Posterior cingulate gyrus (tissue), 11 donors: ENCODE results near the gene ARHGEF38.

Experiments
- DNase-seq, 10 donors: peaks; one replicate each; pipeline versions ENCODE4 v3.0.0 to v3.0.0-alpha.2; 2020 to 2021; ENCODE audit warnings: mixed read lengths in 3 of 10
- intact Hi-C: fragments of 100-400 bp; cut with DNase I; formaldehyde crosslinking; loops from one replicate; pipeline ENCODE4 v1.15.1; 2023

The ARHGEF38 gene

GRCh38 chr4:105551965-105552746 is at the start of gene ARHGEF38:
Gene ARHGEF38 (plus strand): TSS chr4:105552620. CDS start chr4:105552766, 146 bp downstream.
- intact Hi-C loops: no loop called here
- DNase-seq: no peak

GRCh38 chr4:105503484-105503883 is 48.9 kb upstream of the ARHGEF38 start:
- intact Hi-C loops: no loop called here
- no peak for DNase-seq

- intact Hi-C loops: no loop called here
- DNase-seq: no peak
Measured at GRCh38 chr4:105504744-105505143, 47.7 kb upstream of the ARHGEF38 start.

GRCh38 chr4:105509291-105509690 is 43.1 kb upstream of the ARHGEF38 start:
- intact Hi-C loops: no loop called here
- DNase-seq: no peak

- intact Hi-C loops: no loop called here
- no peak for DNase-seq
Measured at GRCh38 chr4:105509714-105510113, 42.7 kb upstream of the ARHGEF38 start.

GRCh38 chr4:105510245-105510644 is 42.2 kb upstream of the ARHGEF38 start:
- intact Hi-C loops: no loop called here
- DNase-seq: no peak

- intact Hi-C loops: no loop called here
- peak in 3 of 10 donors; percentile 18 to 27 (median 23) for DNase-seq
Measured at GRCh38 chr4:105520819-105521790, 31.3 kb upstream of the ARHGEF38 start.

GRCh38 chr4:105526656-105527055 is 25.8 kb upstream of the ARHGEF38 start:
- intact Hi-C loops: no loop called here
- DNase-seq: peak in 1 of 10 donors; percentile 80

- intact Hi-C loops: no loop called here
- DNase-seq: peak in 2 of 10 donors; percentile 39 to 77
Measured at GRCh38 chr4:105527081-105527480, 25.3 kb upstream of the ARHGEF38 start.

GRCh38 chr4:105536601-105537000 is 15.8 kb upstream of the ARHGEF38 start:
- DNase-seq: no peak
- intact Hi-C loops: no loop called here

- intact Hi-C loops: no loop called here
- no peak for DNase-seq
Measured at GRCh38 chr4:105541420-105541819, 11.0 kb upstream of the ARHGEF38 start.

GRCh38 chr4:105542039-105542438 is 10.4 kb upstream of the ARHGEF38 start:
- DNase-seq: no peak
- intact Hi-C loops: no loop called here

GRCh38 chr4:105543346-105543745 is 9.1 kb upstream of the ARHGEF38 start:
- intact Hi-C loops: no loop called here
- DNase-seq: no peak

- DNase-seq: no peak
- intact Hi-C loops: no loop called here
Measured at GRCh38 chr4:105543881-105544280, 8.5 kb upstream of the ARHGEF38 start.

- intact Hi-C loops: no loop called here
- no peak for DNase-seq
Measured at GRCh38 chr4:105544520-105545286, 7.7 kb upstream of the ARHGEF38 start.

GRCh38 chr4:105546086-105546485 is 6.3 kb upstream of the ARHGEF38 start:
- DNase-seq: no peak
- intact Hi-C loops: no loop called here

- DNase-seq: no peak
- intact Hi-C loops: no loop called here
Measured at GRCh38 chr4:105547769-105548168, 4.7 kb upstream of the ARHGEF38 start.

- DNase-seq: no peak
- intact Hi-C loops: no loop called here
Measured at GRCh38 chr4:105548483-105548882, 3.9 kb upstream of the ARHGEF38 start.

GRCh38 chr4:105550641-105551040 is 1.8 kb upstream of the ARHGEF38 start:
- intact Hi-C loops: no loop called here
- DNase-seq: no peak

GRCh38 chr4:105555409-105555808 is 3.0 kb downstream of the ARHGEF38 start:
- no peak for DNase-seq
- intact Hi-C loops: no loop called here

GRCh38 chr4:105556206-105556605 is 3.8 kb downstream of the ARHGEF38 start:
- DNase-seq: no peak
- intact Hi-C loops: no loop called here
